GM19452 (cell line): ENCODE data around the gene LARGE1.

Source experiments
- ATAC-seq: cut with Tn5 transposase; IDR thresholded peaks from one replicate; pipeline ENCODE4 v1.9.1; 2021; ENCODE audit not compliant: unreplicated experiment

Gene LARGE1

GRCh38 chr22:33535937-33536875 lies 384.1 kb downstream of the LARGE1 start:
- no peak for ATAC-seq

GRCh38 chr22:33529424-33530113 lies 390.7 kb downstream of the LARGE1 start:
- no peak for ATAC-seq

- ATAC-seq = no peak
Observed at GRCh38 chr22:33528183-33528582, 392.1 kb downstream of the LARGE1 start.

- no peak for ATAC-seq
Observed at GRCh38 chr22:33526434-33527107, 393.7 kb downstream of the LARGE1 start.

GRCh38 chr22:33524511-33525260 lies 395.6 kb downstream of the LARGE1 start:
- no peak for ATAC-seq

GRCh38 chr22:33521879-33522665 lies 398.2 kb downstream of the LARGE1 start:
- ATAC-seq = no peak

GRCh38 chr22:33520904-33521780 lies 399.1 kb downstream of the LARGE1 start:
- no peak for ATAC-seq

- ATAC-seq = no peak
Observed at GRCh38 chr22:33519974-33520903, 400.0 kb downstream of the LARGE1 start.

- no peak for ATAC-seq
Observed at GRCh38 chr22:33519071-33519973, 401.0 kb downstream of the LARGE1 start.

GRCh38 chr22:33518405-33518804 lies 401.9 kb downstream of the LARGE1 start:
- ATAC-seq = no peak

- no peak for ATAC-seq
Observed at GRCh38 chr22:33515795-33516194, 404.5 kb downstream of the LARGE1 start.

GRCh38 chr22:33513388-33514338 lies 406.6 kb downstream of the LARGE1 start:
- ATAC-seq = no peak

- no peak for ATAC-seq
Observed at GRCh38 chr22:33512908-33513307, 407.4 kb downstream of the LARGE1 start.

GRCh38 chr22:33510429-33510904 lies 409.8 kb downstream of the LARGE1 start:
- ATAC-seq = no peak

- no peak for ATAC-seq
Observed at GRCh38 chr22:33504941-33505625, 415.2 kb downstream of the LARGE1 start.
